ENCODE data around the gene FXYD6.

Gene FXYD6

GRCh38 chr11:117923773-117924172 lies 47.3 kb upstream of the FXYD6 start:
- peaks cover 27% of the 10 kb centered on the region for H3K4me1 ChIP-seq (ENCODE audit: low read length)
- no peaks in the 10 kb centered on the region for H3K9me3 ChIP-seq (ENCODE audit: insufficient read depth, low read length)
- no peaks in the 10 kb centered on the region; the same call in 1 of the 2 replicates for H3K27me3 ChIP-seq (ENCODE audit: low read depth, low read length)
- no peak overlapping the region for H3K4me3 ChIP-seq (ENCODE audit: low read length)
- no peaks in the 10 kb centered on the region for H3K36me3 ChIP-seq (replicated peaks; ENCODE audit: low read depth, low read length)
- H3K9ac ChIP-seq (ENCODE audit: low read length), result no peak overlapping the region
- TF ChIP-seq EZH2phosphoT487 (IDR thresholded peaks at IDR 0.05; ENCODE audit: low read depth), result no peak
- TF ChIP-seq, protein P1, sequence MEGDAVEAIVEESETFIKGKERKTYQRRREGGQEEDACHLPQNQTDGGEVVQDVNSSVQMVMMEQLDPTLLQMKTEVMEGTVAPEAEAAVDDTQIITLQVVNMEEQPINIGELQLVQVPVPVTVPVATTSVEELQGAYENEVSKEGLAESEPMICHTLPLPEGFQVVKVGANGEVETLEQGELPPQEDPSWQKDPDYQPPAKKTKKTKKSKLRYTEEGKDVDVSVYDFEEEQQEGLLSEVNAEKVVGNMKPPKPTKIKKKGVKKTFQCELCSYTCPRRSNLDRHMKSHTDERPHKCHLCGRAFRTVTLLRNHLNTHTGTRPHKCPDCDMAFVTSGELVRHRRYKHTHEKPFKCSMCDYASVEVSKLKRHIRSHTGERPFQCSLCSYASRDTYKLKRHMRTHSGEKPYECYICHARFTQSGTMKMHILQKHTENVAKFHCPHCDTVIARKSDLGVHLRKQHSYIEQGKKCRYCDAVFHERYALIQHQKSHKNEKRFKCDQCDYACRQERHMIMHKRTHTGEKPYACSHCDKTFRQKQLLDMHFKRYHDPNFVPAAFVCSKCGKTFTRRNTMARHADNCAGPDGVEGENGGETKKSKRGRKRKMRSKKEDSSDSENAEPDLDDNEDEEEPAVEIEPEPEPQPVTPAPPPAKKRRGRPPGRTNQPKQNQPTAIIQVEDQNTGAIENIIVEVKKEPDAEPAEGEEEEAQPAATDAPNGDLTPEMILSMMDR (IDR thresholded peaks at IDR 0.05; ENCODE audit: low read depth, low read length), result no peak
- no peaks in the 10 kb centered on the region for H3K79me2 ChIP-seq (ENCODE audit: low read length)
- no peak overlapping the region for H2AFZ ChIP-seq (ENCODE audit: low read depth, low read length)
- no peak overlapping the region for H3K4me2 ChIP-seq (ENCODE audit: low read length)
- H3K27ac ChIP-seq (ENCODE audit: low read length), result no peak overlapping the region
- no peaks in the 10 kb centered on the region for H4K20me1 ChIP-seq (ENCODE audit: insufficient read depth, low read length)

- no peak overlapping the region for H3K9ac ChIP-seq (ENCODE audit: low read length)
- H3K4me2 ChIP-seq (ENCODE audit: low read length), result no peak overlapping the region
- no peaks in the 10 kb centered on the region for H3K79me2 ChIP-seq (ENCODE audit: low read length)
- H3K27me3 ChIP-seq (ENCODE audit: low read depth, low read length), result no peaks in the 10 kb centered on the region; the same call in 1 of the 2 replicates
- no peak overlapping the region for H3K27ac ChIP-seq (ENCODE audit: low read length)
- no peak overlapping the region for H2AFZ ChIP-seq (ENCODE audit: low read depth, low read length)
- peaks cover 23% of the 10 kb centered on the region for H3K4me1 ChIP-seq (ENCODE audit: low read length)
- H3K9me3 ChIP-seq (ENCODE audit: insufficient read depth, low read length), result no peaks in the 10 kb centered on the region
- H3K36me3 ChIP-seq (replicated peaks; ENCODE audit: low read depth, low read length), result no peaks in the 10 kb centered on the region
- TF ChIP-seq, protein P1 (IDR thresholded peaks at IDR 0.05; ENCODE audit: low read depth, low read length), result no peak
- TF ChIP-seq EZH2phosphoT487 (IDR thresholded peaks at IDR 0.05; ENCODE audit: low read depth), result no peak
- H4K20me1 ChIP-seq (ENCODE audit: insufficient read depth, low read length), result no peaks in the 10 kb centered on the region
- H3K4me3 ChIP-seq (ENCODE audit: low read length), result no peak overlapping the region
Observed at GRCh38 chr11:117923275-117923674, 46.8 kb upstream of the FXYD6 start.

DNA sequence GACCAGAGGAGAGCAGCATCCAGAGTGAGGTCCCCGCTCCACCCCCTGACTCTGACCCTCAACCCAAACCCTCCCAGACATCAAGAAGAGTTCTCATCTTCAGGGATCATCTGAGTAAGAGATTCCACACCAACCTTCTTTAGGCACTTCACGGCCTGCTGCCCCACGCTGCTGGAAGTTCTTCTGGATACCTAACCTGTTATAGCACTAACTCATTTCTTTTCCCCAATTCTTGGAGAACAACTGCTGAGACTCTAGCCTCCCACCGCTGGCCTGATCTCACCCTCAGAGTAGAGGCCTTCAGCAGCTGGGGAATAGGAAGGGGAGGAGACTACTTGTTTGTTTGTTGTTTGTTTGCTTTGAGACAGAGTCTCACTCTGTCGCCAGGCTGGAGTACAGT lies 45.4 kb upstream of the FXYD6 start:
- Histone ChIP-seq H3K27me3 (ENCODE audit: low read depth, low read length) (no peaks in the 10 kb centered on the region), H3K36me3 (replicated peaks; ENCODE audit: low read depth, low read length) (no peaks in the 10 kb centered on the region), H3K27ac (ENCODE audit: low read length) (no peak overlapping the region), H3K4me1 (ENCODE audit: low read length) (peaks cover 21% of the 10 kb centered on the region), H4K20me1 (ENCODE audit: insufficient read depth, low read length) (no peaks in the 10 kb centered on the region), H3K79me2 (ENCODE audit: low read length) (no peaks in the 10 kb centered on the region), H3K9ac (ENCODE audit: low read length) (no peak overlapping the region), H3K9me3 (ENCODE audit: insufficient read depth, low read length) (no peaks in the 10 kb centered on the region), H2AFZ (ENCODE audit: low read depth, low read length) (no peak overlapping the region), H3K4me3 (ENCODE audit: low read length) (no peak overlapping the region), H3K4me2 (ENCODE audit: low read length) (no peak overlapping the region)
- TF ChIP-seq, protein P1 (IDR thresholded peaks at IDR 0.05; ENCODE audit: low read depth, low read length), result no peak
- no peak for TF ChIP-seq EZH2phosphoT487 (IDR thresholded peaks at IDR 0.05; ENCODE audit: low read depth)

GRCh38 chr11:117921456-117921855 lies 45.0 kb upstream of the FXYD6 start:
- H2AFZ ChIP-seq (ENCODE audit: low read depth, low read length), result no peak overlapping the region
- H3K9ac ChIP-seq (ENCODE audit: low read length), result no peak overlapping the region
- no peaks in the 10 kb centered on the region for H4K20me1 ChIP-seq (ENCODE audit: insufficient read depth, low read length)
- no peak overlapping the region for H3K4me2 ChIP-seq (ENCODE audit: low read length)
- H3K4me3 ChIP-seq (ENCODE audit: low read length), result no peak overlapping the region
- no peaks in the 10 kb centered on the region for H3K36me3 ChIP-seq (replicated peaks; ENCODE audit: low read depth, low read length)
- no peaks in the 10 kb centered on the region for H3K9me3 ChIP-seq (ENCODE audit: insufficient read depth, low read length)
- peaks cover 21% of the 10 kb centered on the region for H3K4me1 ChIP-seq (ENCODE audit: low read length)
- no peak for TF ChIP-seq EZH2phosphoT487 (IDR thresholded peaks at IDR 0.05; ENCODE audit: low read depth)
- TF ChIP-seq, protein P1 (IDR thresholded peaks at IDR 0.05; ENCODE audit: low read depth, low read length), result no peak
- no peaks in the 10 kb centered on the region for H3K27me3 ChIP-seq (ENCODE audit: low read depth, low read length)
- H3K27ac ChIP-seq (ENCODE audit: low read length), result no peak overlapping the region
- no peaks in the 10 kb centered on the region for H3K79me2 ChIP-seq (ENCODE audit: low read length)

Data from OCI-LY3 (cell line).